Measurements from ENCODE around the gene VPS26A. TPM values are rescaled to one million over a fixed set of nuclear protein-coding genes. Genes with fewer than 3 reads are reported as not detected.
"Not testable (repeated sequence)": the region's sequence is repeated elsewhere in the genome, so short reads cannot be mapped to it uniquely, and the experiment has no call there.

VPS26A gene
- total RNA-seq, 5 donors from 2014 or later (not counting 1 experiment from before 2014, with no cell fraction given) = 24.6 to 35.8 (median 28.2) TPM

DNA sequence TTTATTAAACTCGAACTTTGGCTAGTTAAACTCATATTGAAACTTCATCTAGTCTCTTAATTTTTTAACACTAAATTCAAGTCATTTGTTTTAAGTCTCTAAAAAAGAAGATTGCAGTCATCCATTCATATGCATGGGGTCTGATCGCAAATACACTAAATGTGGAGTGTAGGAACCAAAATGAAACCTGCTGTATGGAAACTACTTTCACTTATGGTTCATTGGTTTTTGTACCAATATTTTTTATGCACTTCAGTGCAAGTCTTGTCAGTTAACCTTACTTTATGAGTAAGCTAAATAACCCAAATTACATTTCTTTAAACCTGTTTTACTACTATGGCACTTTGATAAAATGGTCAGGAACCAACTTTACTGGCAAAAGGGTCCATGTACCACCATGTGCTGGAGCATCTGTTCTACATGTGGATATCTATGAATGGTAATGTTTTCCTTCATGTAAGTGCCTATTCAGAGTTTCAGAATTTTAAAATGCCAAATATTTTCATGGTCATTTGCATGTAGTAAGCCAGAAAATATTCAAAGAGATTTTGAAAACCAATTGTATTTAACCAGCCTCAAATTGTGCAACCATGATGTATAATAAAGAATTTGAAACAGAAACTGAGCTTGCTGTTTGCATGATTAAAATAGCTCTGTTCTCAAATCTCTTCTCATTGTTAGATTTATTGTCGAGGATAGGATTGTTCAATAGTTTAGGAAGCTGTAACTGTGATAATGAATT, 48.4 kb downstream of the VPS26A start:
- Mint-ChIP-seq H3K27me3 (no peaks in the 10 kb centered on the region), H3K4me3 (no peak overlapping the region), H3K4me1 (no peaks in the 10 kb centered on the region), H3K9me3 (no peaks in the 10 kb centered on the region), H3K36me3 (peaks cover 23% of the 10 kb centered on the region), H3K27ac (no peak overlapping the region)
- Histone ChIP-seq H3K27me3 (replicated peaks in 1 of 2; ENCODE audit: control insufficient read depth in 2 of 2, extremely low read depth in 1 of 2, insufficient read depth in 2 of 2, low read length in 1 of 2) (no peaks in the 10 kb centered on the region), H3K9me3 (no peaks in the 10 kb centered on the region), H3K36me3 (ENCODE audit: control insufficient read depth in 2 of 2, extremely low read depth in 1 of 2, insufficient read depth in 1 of 2, low read length in 1 of 2) (peaks cover 0 to 32% of the 10 kb centered on the region in 2 donors), H3K4me1 (ENCODE audit: control insufficient read depth in 1 of 2, extremely low read depth in 1 of 2, insufficient read depth in 2 of 2, low read length in 2 of 2) (no peaks in the 10 kb centered on the region), H3K27ac (ENCODE audit: low read length) (no peak overlapping the region), H3K4me3 (ENCODE audit: control insufficient read depth in 1 of 2, extremely low read depth in 1 of 2, low read length in 1 of 2) (no peak overlapping the region)
- ATAC-seq (replicated peaks in 1 of 4) (no peak), DNase-seq (no peak)
- ChIA-PET CTCF (no interaction called here), POLR2A (interaction anchor here (0.6 kb wide), 2 partner anchors 36 to 40 kb away, joined by 3 to 4 read pairs; no protein-coding TSS in a partner anchor)
- no CpG with 5 or more reads among the region's 3 CpGs for WGBS (ENCODE audit: insufficient coverage)

DNA sequence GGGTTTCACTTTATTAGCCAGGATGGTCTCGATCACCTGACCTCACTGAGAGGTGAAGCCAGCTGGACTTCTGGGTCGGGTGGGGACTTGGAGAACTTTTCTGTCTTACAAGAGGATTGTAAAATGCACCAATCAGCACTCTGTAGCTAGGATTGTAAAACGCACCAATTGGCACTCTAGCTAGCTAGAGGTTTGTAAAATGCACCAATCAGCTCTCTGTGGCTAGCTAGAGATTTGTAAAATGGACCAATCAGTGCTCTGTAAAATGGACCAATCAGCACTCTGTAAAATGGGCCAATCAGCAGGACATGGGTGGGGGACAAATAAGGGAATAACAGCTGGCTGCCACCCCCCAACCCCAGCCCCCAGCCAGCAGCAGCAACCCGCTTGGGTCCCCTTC, 51.3 kb downstream of the VPS26A start:
- 95% methylated on average over 3 of the region's 4 CpGs for WGBS (ENCODE audit: insufficient coverage)
- Mint-ChIP-seq H3K4me1 (peaks cover 13 to 17% (median 15%) of the 10 kb centered on the region in 3 donors), H3K36me3 (peaks cover 17% of the 10 kb centered on the region)
- H3K9me3 Mint-ChIP-seq; H3K4me3 ChIP-seq (ENCODE audit: control insufficient read depth in 1 of 2, extremely low read depth in 1 of 2, low read length in 1 of 2); H3K27me3 Mint-ChIP-seq; ATAC-seq (replicated peaks in 1 of 4); H3K27ac Mint-ChIP-seq; H3K27me3 ChIP-seq (replicated peaks in 1 of 2; ENCODE audit: control insufficient read depth in 2 of 2, extremely low read depth in 1 of 2, insufficient read depth in 2 of 2, low read length in 1 of 2); DNase-seq; H3K4me3 Mint-ChIP-seq; H3K9me3 ChIP-seq; H3K4me1 ChIP-seq (ENCODE audit: control insufficient read depth in 1 of 2, extremely low read depth in 1 of 2, insufficient read depth in 2 of 2, low read length in 2 of 2); H3K27ac ChIP-seq (ENCODE audit: low read length): not testable (repeated sequence)
- ChIA-PET POLR2A (interaction anchor here in 1 of 2 donors (0.7 kb wide), 2 partner anchors 12 to 574 kb away, joined by 3 to 5 read pairs; no protein-coding TSS in a partner anchor), CTCF (interaction anchor here (0.7 to 1.0 kb wide), 2 partner anchors 33 to 195 kb away, joined by 3 to 4 read pairs; no protein-coding TSS in a partner anchor)
- H3K36me3 ChIP-seq (ENCODE audit: control insufficient read depth in 2 of 2, extremely low read depth in 1 of 2, insufficient read depth in 1 of 2, low read length in 1 of 2) = peaks cover 0 to 21% of the 10 kb centered on the region in 2 donors

DNA sequence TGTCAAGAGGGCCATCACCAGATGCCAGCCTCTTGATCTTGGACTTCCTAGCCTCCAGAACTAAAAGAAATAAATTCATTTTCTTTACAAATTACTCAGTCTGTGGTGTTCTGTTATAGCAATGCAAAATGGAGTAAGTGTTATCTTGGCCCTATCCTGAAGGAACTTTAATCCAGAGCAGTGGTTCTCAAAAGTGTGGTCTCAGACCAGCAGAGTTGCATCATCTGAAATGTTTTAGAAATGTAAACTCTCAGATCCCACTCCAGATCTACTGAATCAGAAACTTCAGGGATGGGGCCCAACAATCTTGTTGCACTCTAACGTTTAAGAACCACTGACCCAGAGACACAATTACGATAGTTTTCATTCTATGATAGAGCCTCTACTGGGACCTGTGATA, 52.8 kb downstream of the VPS26A start:
- H3K4me1 Mint-ChIP-seq = peaks cover 25 to 30% (median 26%) of the 10 kb centered on the region in 3 donors
- no peak for ATAC-seq (replicated peaks in 1 of 4)
- peaks cover 10 to 20% of the 10 kb centered on the region in 2 experiments for H3K4me1 ChIP-seq (ENCODE audit: control insufficient read depth in 1 of 2, extremely low read depth in 1 of 2, insufficient read depth in 2 of 2, low read length in 2 of 2)
- ChIA-PET CTCF (no interaction called here), POLR2A (no interaction called here)
- no peak overlapping the region for H3K4me3 ChIP-seq (ENCODE audit: control insufficient read depth in 1 of 2, extremely low read depth in 1 of 2, low read length in 1 of 2)
- no peaks in the 10 kb centered on the region for H3K9me3 Mint-ChIP-seq
- peaks cover 0 to 7% of the 10 kb centered on the region in 2 donors for H3K36me3 ChIP-seq (ENCODE audit: control insufficient read depth in 2 of 2, extremely low read depth in 1 of 2, insufficient read depth in 1 of 2, low read length in 1 of 2)
- H3K9me3 ChIP-seq = no peaks in the 10 kb centered on the region
- H3K36me3 Mint-ChIP-seq = peaks cover 4% of the 10 kb centered on the region
- H3K4me3 Mint-ChIP-seq = no peak overlapping the region
- H3K27ac ChIP-seq (ENCODE audit: low read length) = no peak overlapping the region
- DNase-seq = no peak
- no peaks in the 10 kb centered on the region for H3K27me3 ChIP-seq (replicated peaks in 1 of 2; ENCODE audit: control insufficient read depth in 2 of 2, extremely low read depth in 1 of 2, insufficient read depth in 2 of 2, low read length in 1 of 2)
- no peaks in the 10 kb centered on the region for H3K27me3 Mint-ChIP-seq
- no peak overlapping the region for H3K27ac Mint-ChIP-seq
- WGBS (ENCODE audit: insufficient coverage) = 100% methylated on average over 1 of the region's 2 CpGs

DNA sequence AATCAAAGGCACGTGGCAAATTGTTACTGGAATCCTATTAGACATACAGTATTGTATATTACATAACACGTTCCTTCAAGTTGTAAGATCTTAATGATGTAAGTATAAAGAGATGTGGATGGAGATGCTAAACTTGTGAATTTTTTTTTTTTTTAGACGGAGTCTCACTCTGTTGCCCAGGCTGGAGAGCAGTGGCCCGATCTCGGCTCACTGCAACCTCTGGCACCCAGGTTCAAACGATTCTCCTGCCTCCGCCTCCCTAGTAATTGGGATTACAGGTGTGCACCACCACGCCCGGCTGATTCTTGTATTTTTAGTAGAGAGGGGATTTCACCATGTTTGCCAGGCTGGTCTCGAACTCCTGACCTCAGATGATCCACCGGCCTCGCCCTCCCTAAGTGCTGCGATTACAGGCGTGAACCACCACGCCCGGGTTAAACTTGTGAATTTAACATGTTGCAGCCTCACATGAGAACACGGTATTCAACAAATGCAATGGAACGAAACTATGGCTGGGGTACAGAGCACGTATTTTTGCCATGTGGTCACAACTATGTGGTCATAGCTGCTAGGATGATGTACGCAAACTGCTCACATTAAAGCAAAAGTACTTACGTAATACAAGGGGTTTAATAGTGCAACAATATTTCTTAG, 55.2 kb downstream of the VPS26A start:
- Mint-ChIP-seq H3K36me3 (peaks cover 7% of the 10 kb centered on the region), H3K27me3 (no peaks in the 10 kb centered on the region)
- CTCF ChIA-PET = interaction anchor here in 1 of 2 donors (1.6 kb wide), 1 partner anchor 23 kb away, joined by 3 read pairs; no protein-coding TSS in a partner anchor

DNA sequence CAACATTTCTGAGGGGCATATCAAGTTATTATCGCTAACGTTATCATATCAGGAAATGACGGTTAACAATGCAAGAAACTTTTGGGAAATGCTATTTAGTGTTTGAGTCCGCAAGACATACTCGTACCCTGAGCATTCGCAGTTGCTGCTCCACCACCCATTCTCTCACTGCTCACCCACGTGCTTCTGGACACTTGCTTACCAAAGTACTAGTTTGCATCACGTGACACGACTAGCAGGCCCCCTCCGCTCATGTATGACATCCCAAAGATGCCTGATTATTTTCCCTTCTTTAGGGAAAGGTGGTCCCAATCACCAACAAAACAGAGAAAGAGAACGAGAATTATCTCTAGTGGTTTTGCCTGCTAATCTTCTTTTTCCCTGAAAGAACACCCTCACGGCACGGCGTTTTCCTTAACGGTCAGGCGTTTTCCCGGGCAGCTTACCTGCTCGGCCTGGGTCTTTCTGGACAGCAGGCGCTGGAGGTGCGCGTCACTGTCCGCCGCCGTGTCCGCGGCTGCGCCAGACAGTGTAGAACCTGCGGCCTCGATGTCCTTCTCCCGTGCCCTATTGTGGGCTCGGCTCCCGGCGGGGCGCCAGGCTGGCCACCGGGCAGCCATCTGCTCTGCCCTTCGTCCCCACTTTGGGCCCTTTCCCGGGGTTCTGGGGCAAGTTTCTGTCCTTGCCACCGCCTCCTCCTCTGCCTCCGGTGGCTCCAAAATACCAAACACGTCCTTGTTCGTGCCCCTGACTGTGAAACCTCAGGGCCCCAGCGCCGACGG, 56.0 kb downstream of the VPS26A start, which contains the start of gene SUPV3L1:
TSS of gene SUPV3L1 (plus strand) at position 492 of the 782 bp plus-strand sequence. CDS start at position 550, 58 bp downstream.
- Mint-ChIP-seq H3K4me3 (peak within 1 kb of the TSS; percentile 88 to 96 (median 96)), H3K36me3 (peaks cover 7% of the 10 kb centered on the region), H3K27me3 (no peaks in the 10 kb centered on the region), H3K9me3 (no peaks in the 10 kb centered on the region), H3K27ac (peak within 1 kb of the TSS; percentile 99 to 100), H3K4me1 (peaks cover 46 to 54% (median 49%) of the 10 kb centered on the region in 3 donors)
- peaks cover 12 to 27% of the 10 kb centered on the region in 2 experiments for H3K4me1 ChIP-seq (ENCODE audit: control insufficient read depth in 1 of 2, extremely low read depth in 1 of 2, insufficient read depth in 2 of 2, low read length in 2 of 2)
- CTCF ChIA-PET = interaction anchor here in 1 of 2 donors (1.6 kb wide), 1 partner anchor 22 kb away, joined by 3 read pairs; no protein-coding TSS in a partner anchor
- no peaks in the 10 kb centered on the region for H3K9me3 ChIP-seq
- DNase-seq (peak; percentile 72 to 93 (median 83)), ATAC-seq (replicated peaks in 1 of 4) (peak; percentile 79 to 91 (median 90))
- under 1% methylated on average over 36 of the region's 44 CpGs for WGBS (ENCODE audit: insufficient coverage)
- peak within 1 kb of the TSS; percentile 93 for H3K27ac ChIP-seq (ENCODE audit: low read length)
- POLR2A ChIA-PET = interaction anchor here (0.7 to 1.1 kb wide), 4 partner anchors 51 to 92 kb away, joined by 3 to 4 read pairs (median 3); partner anchors contain the start of gene SRGN (in 1 of the 2)
- no peaks in the 10 kb centered on the region for H3K27me3 ChIP-seq (replicated peaks in 1 of 2; ENCODE audit: control insufficient read depth in 2 of 2, extremely low read depth in 1 of 2, insufficient read depth in 2 of 2, low read length in 1 of 2)
- H3K36me3 ChIP-seq (ENCODE audit: control insufficient read depth in 2 of 2, extremely low read depth in 1 of 2, insufficient read depth in 1 of 2, low read length in 1 of 2) = peaks cover 9 to 12% of the 10 kb centered on the region in 2 donors
- H3K4me3 ChIP-seq (ENCODE audit: control insufficient read depth in 1 of 2, extremely low read depth in 1 of 2, low read length in 1 of 2) = peak within 1 kb of the TSS; percentile 93 to 99

More for the DNA sequence above, 55.2 kb downstream of the VPS26A start:
- POLR2A ChIA-PET = interaction anchor here in 1 of 2 donors (1.0 to 1.1 kb wide), 2 partner anchors 54 to 91 kb away, joined by 3 to 4 read pairs; partner anchors contain the start of gene SRGN
- Histone ChIP-seq H3K4me3 (ENCODE audit: control insufficient read depth in 1 of 2, extremely low read depth in 1 of 2, low read length in 1 of 2) (peak overlapping the region; percentile 93 to 99), H3K36me3 (ENCODE audit: control insufficient read depth in 2 of 2, extremely low read depth in 1 of 2, insufficient read depth in 1 of 2, low read length in 1 of 2) (peaks cover 9% of the 10 kb centered on the region in 2 donors), H3K27me3 (replicated peaks in 1 of 2; ENCODE audit: control insufficient read depth in 2 of 2, extremely low read depth in 1 of 2, insufficient read depth in 2 of 2, low read length in 1 of 2) (no peaks in the 10 kb centered on the region), H3K9me3 (no peaks in the 10 kb centered on the region), H3K27ac (ENCODE audit: low read length) (peak overlapping the region; percentile 93), H3K4me1 (ENCODE audit: control insufficient read depth in 1 of 2, extremely low read depth in 1 of 2, insufficient read depth in 2 of 2, low read length in 2 of 2) (peaks cover 12 to 27% of the 10 kb centered on the region in 2 experiments)
- peak; percentile 8 to 78 (median 10) for ATAC-seq (replicated peaks in 1 of 4)
- no peaks in the 10 kb centered on the region for H3K9me3 Mint-ChIP-seq
- DNase-seq = peak in 32 of 35 experiments; percentile 40 to 86 (median 69)
- peaks cover 39 to 47% (median 43%) of the 10 kb centered on the region in 3 donors for H3K4me1 Mint-ChIP-seq
- 36% methylated on average over 15 of the region's 21 CpGs for WGBS (ENCODE audit: insufficient coverage)
- H3K4me3 Mint-ChIP-seq = peak overlapping the region; percentile 88 to 96 (median 96)
- H3K27ac Mint-ChIP-seq = peak overlapping the region; percentile 99 to 100
